Chondrocyte (in vitro differentiated cells): ENCODE measurements around the gene COL24A1. TPM values are rescaled to one million over a fixed set of nuclear protein-coding genes. Genes with fewer than 3 reads are reported as not detected.

Source experiments
- DNase-seq: peaks from one replicate; pipeline ENCODE4 v3.0.0; 2021; ENCODE audit warnings: mixed read lengths, low spot score
- H3K27ac Mint-ChIP-seq: one replicate; pipeline ENCODE4 v1.8.0; 2021; ENCODE audit warnings: mild to moderate bottlenecking, moderate library complexity, mixed read lengths; ENCODE audit not compliant: unreplicated experiment
- H3K27me3 Mint-ChIP-seq: 2 replicates; pipeline ENCODE4 v1.8.0; 2021; ENCODE audit warnings: low read depth, mixed read lengths
- H3K36me3 Mint-ChIP-seq: 2 replicates; pipeline ENCODE4 v1.8.0; 2021; ENCODE audit warnings: low read depth, mixed read lengths
- H3K4me1 Mint-ChIP-seq: 2 replicates; pipeline ENCODE4 v1.8.0; 2021; ENCODE audit warnings: low read depth, mild to moderate bottlenecking, mixed read lengths
- H3K4me3 Mint-ChIP-seq: one replicate; pipeline ENCODE4 v1.8.0; 2021; ENCODE audit warnings: mild to moderate bottlenecking, moderate library complexity, mixed read lengths; ENCODE audit not compliant: unreplicated experiment
- H3K9me3 Mint-ChIP-seq: 2 replicates; pipeline ENCODE4 v1.8.0; 2021; ENCODE audit warnings: low read depth, mixed read lengths
- total RNA-seq: library from RNA; stranded (reverse); gene quantifications from 3 replicates; pipeline ENCODE4 v1.2.1, GENCODE V29; 2021
- TF ChIP-seq, protein P1 (sequence below): fragments of 200-600 bp; sonication (generic); IDR thresholded peaks from 2 replicates; pipeline ENCODE4 v1.5.0; 2021; ENCODE audit warnings: antibody characterized with exemption, mild to moderate bottlenecking, moderate library complexity

The COL24A1 gene
- total RNA-seq, 1 donor from 2014 or later: 0.30 TPM

DNA sequence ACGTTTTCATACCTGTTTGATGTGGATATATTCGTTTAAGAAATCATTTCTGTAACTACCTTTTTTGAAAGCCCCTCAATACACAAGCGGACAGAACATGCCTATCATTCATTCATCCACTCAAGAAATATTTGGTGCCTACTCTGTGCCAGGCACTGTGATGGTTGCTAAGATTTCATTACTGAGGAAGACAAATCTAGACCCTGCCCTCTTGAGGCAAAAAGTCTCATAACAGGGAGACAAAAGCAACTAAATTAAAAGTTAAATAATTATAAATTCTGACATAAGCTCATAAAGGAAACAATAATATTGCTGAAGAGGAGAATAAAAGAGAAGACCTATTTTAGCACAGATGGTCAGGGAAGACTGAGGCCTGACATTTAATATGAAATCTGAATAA, 244.8 kb downstream of the COL24A1 start:
- TF ChIP-seq, protein P1, sequence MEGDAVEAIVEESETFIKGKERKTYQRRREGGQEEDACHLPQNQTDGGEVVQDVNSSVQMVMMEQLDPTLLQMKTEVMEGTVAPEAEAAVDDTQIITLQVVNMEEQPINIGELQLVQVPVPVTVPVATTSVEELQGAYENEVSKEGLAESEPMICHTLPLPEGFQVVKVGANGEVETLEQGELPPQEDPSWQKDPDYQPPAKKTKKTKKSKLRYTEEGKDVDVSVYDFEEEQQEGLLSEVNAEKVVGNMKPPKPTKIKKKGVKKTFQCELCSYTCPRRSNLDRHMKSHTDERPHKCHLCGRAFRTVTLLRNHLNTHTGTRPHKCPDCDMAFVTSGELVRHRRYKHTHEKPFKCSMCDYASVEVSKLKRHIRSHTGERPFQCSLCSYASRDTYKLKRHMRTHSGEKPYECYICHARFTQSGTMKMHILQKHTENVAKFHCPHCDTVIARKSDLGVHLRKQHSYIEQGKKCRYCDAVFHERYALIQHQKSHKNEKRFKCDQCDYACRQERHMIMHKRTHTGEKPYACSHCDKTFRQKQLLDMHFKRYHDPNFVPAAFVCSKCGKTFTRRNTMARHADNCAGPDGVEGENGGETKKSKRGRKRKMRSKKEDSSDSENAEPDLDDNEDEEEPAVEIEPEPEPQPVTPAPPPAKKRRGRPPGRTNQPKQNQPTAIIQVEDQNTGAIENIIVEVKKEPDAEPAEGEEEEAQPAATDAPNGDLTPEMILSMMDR: peak; percentile 68
- no peak for DNase-seq
- Mint-ChIP-seq H3K36me3 (no peaks in the 10 kb centered on the region), H3K9me3 (no peaks in the 10 kb centered on the region), H3K27me3 (no peaks in the 10 kb centered on the region), H3K4me3 (no peak overlapping the region), H3K27ac (no peak overlapping the region), H3K4me1 (no peaks in the 10 kb centered on the region)

DNA sequence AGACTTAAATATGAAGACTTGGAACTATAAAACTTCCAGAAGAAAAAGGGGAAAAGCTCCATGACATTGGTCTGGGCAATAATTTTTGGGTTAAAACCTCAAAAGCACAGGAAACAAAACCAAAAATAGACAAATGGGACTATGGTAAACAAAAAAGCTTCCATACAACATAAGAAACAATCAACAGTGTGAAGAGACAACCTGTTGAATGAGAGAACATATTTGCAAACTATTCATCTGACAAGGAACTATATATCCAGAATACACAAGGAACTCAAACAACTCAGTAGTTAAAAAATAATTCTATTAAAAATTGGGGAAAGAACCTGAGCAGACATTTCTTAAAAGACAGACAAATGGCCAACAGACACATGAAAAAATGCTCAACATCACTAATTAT, 255.7 kb downstream of the COL24A1 start:
- no peaks in the 10 kb centered on the region for H3K36me3 Mint-ChIP-seq
- peaks cover 2% of the 10 kb centered on the region for H3K9me3 Mint-ChIP-seq
- peaks cover 7% of the 10 kb centered on the region for H3K4me1 Mint-ChIP-seq
- H3K4me3 Mint-ChIP-seq: no peak overlapping the region
- H3K27ac Mint-ChIP-seq: no peak overlapping the region
- peaks cover 6% of the 10 kb centered on the region for H3K27me3 Mint-ChIP-seq
- TF ChIP-seq, protein P1: no peak
- DNase-seq: no peak

DNA sequence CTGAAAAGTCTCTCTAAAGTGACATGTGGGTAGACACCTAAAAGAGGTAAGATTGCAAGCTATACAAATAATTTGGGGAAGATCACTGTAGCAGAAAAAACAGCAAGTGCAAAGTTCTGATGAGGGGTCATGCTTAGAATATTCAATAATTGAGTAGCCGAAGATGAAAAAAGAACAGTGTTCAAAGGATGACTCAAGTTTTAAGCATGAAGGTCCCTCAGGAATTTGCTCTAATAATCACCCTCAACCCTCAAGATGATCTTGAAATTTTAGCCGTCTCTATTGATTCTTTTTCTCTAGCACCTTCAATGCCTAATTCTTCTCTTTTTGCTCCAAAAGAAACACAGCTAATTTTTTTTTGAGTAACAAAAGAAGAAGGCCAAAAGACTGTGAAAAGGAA, 257.7 kb downstream of the COL24A1 start:
- H3K4me1 Mint-ChIP-seq: peaks cover 10% of the 10 kb centered on the region
- H3K36me3 Mint-ChIP-seq: no peaks in the 10 kb centered on the region
- DNase-seq: no peak
- H3K9me3 Mint-ChIP-seq: peaks cover 2% of the 10 kb centered on the region
- no peak overlapping the region for H3K27ac Mint-ChIP-seq
- peaks cover 4% of the 10 kb centered on the region for H3K27me3 Mint-ChIP-seq
- no peak overlapping the region for H3K4me3 Mint-ChIP-seq
- TF ChIP-seq, protein P1: no peak

DNA sequence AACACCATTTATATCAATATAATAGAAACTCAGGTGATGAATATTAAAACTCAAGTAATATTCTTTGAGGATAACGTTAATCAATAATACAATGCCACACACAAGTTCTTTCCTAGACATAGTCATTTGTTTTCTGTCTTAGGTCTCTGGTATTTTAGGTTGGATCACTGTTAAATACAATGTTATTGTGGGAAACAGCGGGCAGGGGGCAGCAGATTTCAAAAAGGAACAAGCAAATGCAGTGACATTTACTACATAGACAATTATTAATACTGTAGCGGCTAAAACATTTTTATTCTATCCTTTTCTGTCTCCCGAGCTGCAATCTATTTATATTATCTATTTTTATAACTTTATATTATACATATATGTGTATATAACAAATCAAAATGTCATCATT, 261.9 kb downstream of the COL24A1 start:
- H3K4me3 Mint-ChIP-seq: no peak overlapping the region
- H3K4me1 Mint-ChIP-seq: peaks cover 10% of the 10 kb centered on the region
- H3K27ac Mint-ChIP-seq: no peak overlapping the region
- H3K9me3 Mint-ChIP-seq: no peaks in the 10 kb centered on the region
- no peak for DNase-seq
- TF ChIP-seq, protein P1: peak; percentile 91
- no peaks in the 10 kb centered on the region for H3K36me3 Mint-ChIP-seq
- peaks cover 3% of the 10 kb centered on the region for H3K27me3 Mint-ChIP-seq

DNA sequence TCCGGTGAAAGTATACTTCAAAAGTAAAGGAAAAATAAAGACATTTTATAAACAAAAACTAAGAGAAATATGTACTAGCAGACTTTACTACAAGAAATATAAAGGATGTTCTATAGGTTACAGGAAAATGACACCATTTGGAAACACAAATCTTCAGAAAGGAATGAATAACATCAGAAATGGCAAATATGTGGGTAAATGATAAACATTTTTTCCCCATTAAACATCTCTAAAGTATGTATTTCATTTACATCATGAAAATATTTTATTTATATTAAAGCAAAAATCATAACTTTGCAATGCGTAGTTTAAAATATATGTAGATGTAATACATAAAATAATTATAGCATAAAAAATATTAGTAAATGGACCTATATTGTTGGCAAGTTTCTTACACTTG, 264.2 kb downstream of the COL24A1 start:
- H3K36me3 Mint-ChIP-seq: no peaks in the 10 kb centered on the region
- no peak overlapping the region for H3K27ac Mint-ChIP-seq
- TF ChIP-seq, protein P1: no peak
- no peak overlapping the region for H3K4me3 Mint-ChIP-seq
- no peaks in the 10 kb centered on the region for H3K9me3 Mint-ChIP-seq
- H3K4me1 Mint-ChIP-seq: peaks cover 2% of the 10 kb centered on the region
- no peak for DNase-seq
- peaks cover 5% of the 10 kb centered on the region for H3K27me3 Mint-ChIP-seq
